HL-60 (cell line): Measurements from ENCODE around the gene PPP1R2C.

ENCODE experiments used
- CTCF ChIP-seq: IDR thresholded peaks from one replicate; pipeline ENCODE4 v1.5.1; 2011; ENCODE audit warnings: low read length, control low read depth, inconsistent platforms; ENCODE audit not compliant: insufficient read depth
- GABPA ChIP-seq: IDR thresholded peaks from 2 replicates; pipeline ENCODE4 v1.6.1; 2012; ENCODE audit warnings: low read depth
- POLR2AphosphoS5 ChIP-seq: IDR thresholded peaks from 2 replicates; pipeline ENCODE4 v1.6.1; 2012; ENCODE audit warnings: low read depth
- REST ChIP-seq: IDR thresholded peaks from 2 replicates; pipeline ENCODE4 v1.6.1; 2012; ENCODE audit warnings: low read depth; ENCODE audit not compliant: insufficient replicate concordance
- SPI1 ChIP-seq: IDR thresholded peaks from 2 replicates; pipeline ENCODE4 v1.6.1; 2012; ENCODE audit warnings: low read depth, mild to moderate bottlenecking, borderline replicate concordance

GRCh38 chrX:42803320-42803719 is 25.4 kb upstream of the PPP1R2C start:
- no peak for TF ChIP-seq CTCF
- no peak for TF ChIP-seq POLR2AphosphoS5
- no peak for TF ChIP-seq GABPA
- no peak for TF ChIP-seq REST
- no peak for TF ChIP-seq SPI1
